Measurements from ENCODE around the gene XYLT1. TPM values are rescaled to one million over a fixed set of nuclear protein-coding genes. Genes with fewer than 3 reads are reported as not detected.

Gene XYLT1
- total RNA-seq, 1 experiment from 2014 or later = not detected

GRCh38 chr16:17493012-17493411, 22.3 kb upstream of the XYLT1 start:
- Histone ChIP-seq H3K27me3 (ENCODE audit: low read length) (no peaks in the 10 kb centered on the region), H3K4me2 (ENCODE audit: low read length) (no peak overlapping the region), H3K36me3 (ENCODE audit: low read depth, low read length) (no peaks in the 10 kb centered on the region), H3K9me3 (ENCODE audit: low read length) (no peaks in the 10 kb centered on the region), H3K27ac (ENCODE audit: low read length) (no peak overlapping the region), H3K79me2 (ENCODE audit: low read length) (no peaks in the 10 kb centered on the region), H3F3A (ENCODE audit: low read length, unreplicated experiment) (no peaks in the 10 kb centered on the region), H2AFZ (ENCODE audit: low read length) (no peak overlapping the region), H3K9me2 (replicated peaks; ENCODE audit: low read length) (no peaks in the 10 kb centered on the region), H3K4me1 (ENCODE audit: insufficient read depth, low read length) (no peaks in the 10 kb centered on the region), H4K20me1 (ENCODE audit: low read length) (no peaks in the 10 kb centered on the region), H3K9ac (ENCODE audit: low read length) (no peak overlapping the region), H3K4me3 (ENCODE audit: low read length) (no peak overlapping the region)
- intact Hi-C loops (cut with micrococcal nuclease) = no loop called here
- ChIA-PET CTCF (no interaction called here), POLR2A (ENCODE audit: unreplicated experiment) (no interaction called here)
- no TSS peak for BruUV-seq (replicated peaks)
- TF ChIP-seq EZH2 (IDR thresholded peaks at IDR 0.05; ENCODE audit: low read length, unreplicated experiment) (no peak), EZH2phosphoT487 (IDR thresholded peaks at IDR 0.05; ENCODE audit: borderline replicate concordance, low read length) (no peak), CTCF (conservative IDR thresholded peaks at IDR 0.05; ENCODE audit: low read depth, low read length) (no peak)
- no peak for DNase-seq
- ATAC-seq = no peak

- ChIA-PET CTCF (no interaction called here), POLR2A (ENCODE audit: unreplicated experiment) (no interaction called here)
- TF ChIP-seq EZH2phosphoT487 (IDR thresholded peaks at IDR 0.05; ENCODE audit: borderline replicate concordance, low read length) (no peak), EZH2 (IDR thresholded peaks at IDR 0.05; ENCODE audit: low read length, unreplicated experiment) (no peak), CTCF (conservative IDR thresholded peaks at IDR 0.05; ENCODE audit: low read depth, low read length) (no peak)
- DNase-seq (no peak), ATAC-seq (no peak)
- Histone ChIP-seq H3K79me2 (ENCODE audit: low read length) (no peaks in the 10 kb centered on the region), H3K27ac (ENCODE audit: low read length) (no peak overlapping the region), H3F3A (ENCODE audit: low read length, unreplicated experiment) (no peaks in the 10 kb centered on the region), H3K9me3 (ENCODE audit: low read length) (no peaks in the 10 kb centered on the region), H4K20me1 (ENCODE audit: low read length) (no peaks in the 10 kb centered on the region), H3K9me2 (replicated peaks; ENCODE audit: low read length) (no peaks in the 10 kb centered on the region), H3K4me3 (ENCODE audit: low read length) (no peak overlapping the region), H3K27me3 (ENCODE audit: low read length) (no peaks in the 10 kb centered on the region), H3K4me2 (ENCODE audit: low read length) (no peak overlapping the region), H3K9ac (ENCODE audit: low read length) (no peak overlapping the region), H3K36me3 (ENCODE audit: low read depth, low read length) (no peaks in the 10 kb centered on the region), H2AFZ (ENCODE audit: low read length) (no peak overlapping the region), H3K4me1 (ENCODE audit: insufficient read depth, low read length) (no peaks in the 10 kb centered on the region)
- intact Hi-C loops (cut with micrococcal nuclease) = no loop called here
- no TSS peak for BruUV-seq (replicated peaks)
Observed at GRCh38 chr16:17491140-17491662, 20.4 kb upstream of the XYLT1 start.

GRCh38 chr16:17488506-17488905, 17.7 kb upstream of the XYLT1 start:
- H3K4me2 ChIP-seq (ENCODE audit: low read length) = no peak overlapping the region
- H3K4me1 ChIP-seq (ENCODE audit: insufficient read depth, low read length) = no peaks in the 10 kb centered on the region
- no peak overlapping the region for H2AFZ ChIP-seq (ENCODE audit: low read length)
- no peaks in the 10 kb centered on the region for H3F3A ChIP-seq (ENCODE audit: low read length, unreplicated experiment)
- H3K27me3 ChIP-seq (ENCODE audit: low read length) = no peaks in the 10 kb centered on the region
- intact Hi-C loops (cut with micrococcal nuclease) = no loop called here
- no peak overlapping the region for H3K27ac ChIP-seq (ENCODE audit: low read length)
- ATAC-seq = no peak
- ChIA-PET POLR2A (ENCODE audit: unreplicated experiment) (no interaction called here), CTCF (no interaction called here)
- no peaks in the 10 kb centered on the region for H3K9me3 ChIP-seq (ENCODE audit: low read length)
- H3K36me3 ChIP-seq (ENCODE audit: low read depth, low read length) = no peaks in the 10 kb centered on the region
- no peaks in the 10 kb centered on the region for H3K9me2 ChIP-seq (replicated peaks; ENCODE audit: low read length)
- H4K20me1 ChIP-seq (ENCODE audit: low read length) = no peaks in the 10 kb centered on the region
- no peak overlapping the region for H3K9ac ChIP-seq (ENCODE audit: low read length)
- no peaks in the 10 kb centered on the region for H3K79me2 ChIP-seq (ENCODE audit: low read length)
- no peak overlapping the region for H3K4me3 ChIP-seq (ENCODE audit: low read length)
- TF ChIP-seq EZH2phosphoT487 (IDR thresholded peaks at IDR 0.05; ENCODE audit: borderline replicate concordance, low read length) (no peak), EZH2 (IDR thresholded peaks at IDR 0.05; ENCODE audit: low read length, unreplicated experiment) (no peak), CTCF (conservative IDR thresholded peaks at IDR 0.05; ENCODE audit: low read depth, low read length) (no peak)
- DNase-seq = no peak
- BruUV-seq (replicated peaks) = no TSS peak
